Measurements from ENCODE around the gene IL1A.

Gene IL1A

GRCh38 chr2:112791019-112791418 is 6.7 kb upstream of the IL1A start:
- no peak for DNase-seq

GRCh38 chr2:112790305-112790704 is 6.0 kb upstream of the IL1A start:
- no peak for DNase-seq

DNA sequence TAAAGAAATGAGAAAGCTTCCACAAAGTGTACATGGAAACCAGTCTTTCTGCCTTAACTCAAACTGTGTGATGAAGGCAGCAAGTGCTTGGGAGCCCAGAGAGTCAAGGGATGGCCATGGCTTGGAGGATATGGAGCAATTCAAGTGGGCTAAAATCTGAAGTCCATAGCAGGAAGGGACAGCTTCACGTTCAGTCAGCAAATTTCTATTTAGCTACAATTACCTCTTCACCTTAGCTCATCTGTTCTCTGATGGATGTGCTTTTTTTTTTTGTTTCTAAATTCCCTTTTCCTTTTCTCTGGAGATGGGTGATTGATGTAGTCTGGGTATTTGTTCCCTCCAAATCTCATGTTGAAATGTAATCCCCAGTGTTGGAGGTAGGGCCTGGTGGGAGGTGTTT is 4.9 kb upstream of the IL1A start:
- DNase-seq = no peak

- no peak for DNase-seq
Measured at GRCh38 chr2:112788653-112789052, 4.4 kb upstream of the IL1A start.

DNA sequence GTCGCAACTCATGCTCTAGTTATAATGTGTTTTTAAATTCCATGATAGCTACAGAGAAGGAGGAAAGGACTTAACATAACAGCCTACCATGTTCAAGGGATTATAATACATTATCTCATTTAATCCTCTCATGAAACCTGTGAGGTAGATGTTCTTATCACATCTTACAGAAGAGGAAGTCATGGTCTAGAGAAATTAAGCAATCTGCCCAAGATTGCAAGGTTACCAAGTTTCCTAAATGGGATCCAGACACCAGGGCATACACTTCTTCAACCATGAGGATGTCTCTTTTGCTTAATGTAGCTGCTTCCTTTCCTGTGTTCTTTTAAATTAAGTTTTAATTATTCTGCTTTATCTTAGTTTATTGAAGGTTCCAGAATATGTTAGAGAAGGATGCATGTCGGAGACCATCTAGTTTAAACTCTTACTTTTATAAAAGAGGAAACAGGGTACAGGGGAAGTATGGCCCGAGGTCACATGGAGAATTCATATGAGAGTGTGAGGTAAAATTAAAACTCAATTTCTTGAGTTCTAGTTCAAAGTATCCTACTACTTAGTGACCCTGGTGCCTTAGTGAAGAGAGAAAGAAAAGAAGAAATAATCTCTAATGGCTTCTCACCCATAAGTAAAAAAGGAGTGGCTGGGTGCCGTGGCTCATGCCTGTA is 3.6 kb upstream of the IL1A start:
- DNase-seq = no peak

DNA sequence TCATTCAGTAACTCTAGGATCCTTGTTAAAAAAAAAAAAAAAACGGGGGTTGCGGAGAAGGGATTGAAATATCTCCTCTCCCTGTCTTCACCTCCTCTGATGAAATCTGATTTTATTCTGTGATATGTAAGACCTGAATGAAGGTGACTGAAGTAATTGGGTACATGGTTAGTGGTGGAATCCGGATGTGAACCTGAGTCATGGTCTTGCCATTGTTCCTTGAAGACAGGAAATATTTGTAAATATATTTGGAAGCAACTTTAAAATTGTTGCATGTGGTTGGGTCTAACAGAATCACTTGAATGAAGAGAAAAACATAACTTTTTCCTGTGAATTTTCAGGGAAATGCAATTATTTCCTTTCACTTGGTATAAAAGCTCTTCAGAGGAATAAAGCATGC is 3.0 kb upstream of the IL1A start:
- DNase-seq = no peak

GRCh38 chr2:112783187-112783714 is 1.0 kb downstream of the IL1A start:
- DNase-seq = no peak

DNA sequence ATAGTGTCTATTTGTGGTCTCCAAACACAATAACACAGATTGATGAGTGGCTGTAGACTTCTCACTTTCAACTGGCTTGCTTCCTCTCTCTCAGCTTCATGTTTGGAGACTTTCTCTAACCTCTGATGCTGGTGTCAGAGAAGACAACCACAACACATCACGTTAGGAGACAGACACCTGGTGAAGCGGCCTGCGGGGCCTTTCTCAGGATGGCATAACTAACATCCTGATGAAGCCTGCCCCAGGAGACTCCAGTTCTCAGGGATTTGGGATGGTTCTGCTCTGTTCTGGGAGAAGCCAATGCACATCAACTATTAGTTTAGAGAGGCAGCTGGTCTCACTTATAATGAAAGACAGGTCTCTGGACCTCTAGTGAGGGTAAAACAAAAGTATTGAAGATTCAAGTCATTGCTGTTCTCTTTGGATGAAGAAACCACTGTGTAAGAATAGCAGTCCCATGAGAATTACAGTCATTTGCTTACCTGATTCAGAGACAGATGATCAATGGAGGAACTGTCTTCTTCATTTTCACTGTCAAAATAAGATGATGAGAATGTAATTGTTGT is 2.0 kb downstream of the IL1A start:
- no peak for DNase-seq

DNA sequence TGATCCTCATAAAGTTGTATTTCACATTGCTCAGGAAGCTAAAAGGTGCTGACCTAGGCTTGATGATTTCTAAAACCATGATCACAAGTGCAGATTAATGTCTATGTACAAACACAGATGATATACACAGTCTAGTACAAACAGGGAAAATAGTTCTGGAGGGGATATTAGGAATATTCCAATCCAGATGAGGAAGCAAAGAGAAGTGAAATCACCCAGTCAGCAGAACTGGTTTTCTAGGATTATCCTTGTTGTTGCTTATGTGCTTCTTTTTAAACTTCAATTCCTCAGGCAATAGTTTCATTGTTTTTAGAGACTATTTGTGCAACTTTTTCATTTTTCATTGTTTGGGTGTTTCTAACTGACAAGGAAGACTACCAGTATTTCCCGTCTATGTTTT is 4.7 kb downstream of the IL1A start:
- DNase-seq = no peak

DNA sequence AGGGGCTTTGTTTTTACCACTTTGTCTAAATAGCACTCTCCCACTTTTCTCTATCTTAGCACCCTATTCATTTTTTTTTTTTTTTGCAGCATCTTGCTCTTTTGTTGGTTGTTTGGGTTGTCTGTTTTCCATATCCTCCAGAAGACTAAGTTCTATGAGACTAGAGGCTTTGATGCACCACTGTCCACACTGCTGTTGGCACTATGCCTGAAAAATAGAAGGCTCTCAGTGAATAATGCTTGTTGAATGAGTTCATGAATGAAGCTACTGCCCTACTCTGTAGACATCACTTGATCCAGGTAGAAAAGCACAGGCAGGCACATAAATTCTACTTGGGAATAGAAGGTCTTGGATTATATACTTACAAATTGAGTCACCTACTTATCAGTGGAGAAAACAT is 7.3 kb downstream of the IL1A start:
- no peak for DNase-seq

GRCh38 chr2:112776113-112776512 is 8.2 kb downstream of the IL1A start:
- no peak for DNase-seq

DNA sequence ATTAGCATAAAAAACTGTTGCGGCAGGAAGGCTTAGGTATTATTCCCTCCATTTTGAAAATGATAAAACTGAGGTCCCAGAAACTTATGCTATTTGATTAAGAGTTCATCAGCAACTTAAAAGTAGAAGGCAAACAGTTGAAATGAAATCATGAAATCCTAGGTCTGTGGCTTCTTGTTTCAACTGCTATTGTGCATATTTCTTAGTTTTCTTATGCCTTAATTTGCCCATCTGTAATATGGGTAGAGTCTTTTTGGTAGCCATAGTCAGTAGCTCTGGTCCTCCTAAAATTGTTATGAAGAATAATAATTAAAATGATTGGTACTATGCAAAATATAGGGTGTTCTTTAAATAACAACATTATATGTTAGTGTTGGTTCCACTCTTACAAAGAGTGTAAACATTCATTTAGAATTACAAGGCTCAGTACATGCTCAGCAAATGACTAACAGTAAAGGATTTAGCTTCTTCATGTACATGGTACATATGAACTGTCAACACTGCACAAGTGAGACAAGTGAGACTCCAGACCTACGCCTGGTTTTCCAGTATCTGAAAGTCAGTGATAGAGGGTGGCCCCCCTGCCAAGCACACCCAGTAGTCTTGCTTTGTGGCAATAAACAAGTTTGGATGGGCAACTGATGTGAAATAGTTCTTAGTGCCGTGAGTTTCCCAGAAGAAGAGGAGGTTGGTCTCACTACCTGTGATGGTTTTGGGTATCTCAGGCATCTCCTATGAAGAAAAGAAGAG is 9.6 kb downstream of the IL1A start:
- DNase-seq = no peak

DNA sequence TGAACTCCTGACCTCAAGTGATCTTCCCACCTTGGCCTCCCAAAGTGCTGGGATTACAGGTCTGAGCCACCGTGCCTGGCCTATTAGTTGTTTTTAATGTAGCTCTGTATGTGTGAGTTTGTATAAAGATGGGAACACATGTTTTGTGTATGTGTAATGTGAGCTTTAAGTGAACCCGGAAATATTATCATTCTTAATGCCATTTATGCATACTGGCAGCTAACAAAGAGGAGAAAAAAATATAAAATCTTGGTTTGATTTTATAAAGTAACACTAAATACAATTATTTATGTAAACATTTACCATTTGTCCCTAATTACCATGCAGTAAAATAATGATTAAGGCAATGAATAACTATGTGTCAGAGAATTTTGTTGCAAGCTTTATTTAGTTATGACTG is 10.7 kb downstream of the IL1A start:
- no peak for DNase-seq

GRCh38 chr2:112772911-112773475 is 11.3 kb downstream of the IL1A start:
- DNase-seq = no peak

GRCh38 chr2:112772322-112772721 is 12.0 kb downstream of the IL1A start:
- DNase-seq = no peak

- DNase-seq = no peak
Measured at GRCh38 chr2:112768432-112768831, 15.9 kb downstream of the IL1A start.

GRCh38 chr2:112767693-112768330 is 16.5 kb downstream of the IL1A start:
- no peak for DNase-seq

- DNase-seq = no peak
Measured at GRCh38 chr2:112765251-112765650, 19.0 kb downstream of the IL1A start.

DNA sequence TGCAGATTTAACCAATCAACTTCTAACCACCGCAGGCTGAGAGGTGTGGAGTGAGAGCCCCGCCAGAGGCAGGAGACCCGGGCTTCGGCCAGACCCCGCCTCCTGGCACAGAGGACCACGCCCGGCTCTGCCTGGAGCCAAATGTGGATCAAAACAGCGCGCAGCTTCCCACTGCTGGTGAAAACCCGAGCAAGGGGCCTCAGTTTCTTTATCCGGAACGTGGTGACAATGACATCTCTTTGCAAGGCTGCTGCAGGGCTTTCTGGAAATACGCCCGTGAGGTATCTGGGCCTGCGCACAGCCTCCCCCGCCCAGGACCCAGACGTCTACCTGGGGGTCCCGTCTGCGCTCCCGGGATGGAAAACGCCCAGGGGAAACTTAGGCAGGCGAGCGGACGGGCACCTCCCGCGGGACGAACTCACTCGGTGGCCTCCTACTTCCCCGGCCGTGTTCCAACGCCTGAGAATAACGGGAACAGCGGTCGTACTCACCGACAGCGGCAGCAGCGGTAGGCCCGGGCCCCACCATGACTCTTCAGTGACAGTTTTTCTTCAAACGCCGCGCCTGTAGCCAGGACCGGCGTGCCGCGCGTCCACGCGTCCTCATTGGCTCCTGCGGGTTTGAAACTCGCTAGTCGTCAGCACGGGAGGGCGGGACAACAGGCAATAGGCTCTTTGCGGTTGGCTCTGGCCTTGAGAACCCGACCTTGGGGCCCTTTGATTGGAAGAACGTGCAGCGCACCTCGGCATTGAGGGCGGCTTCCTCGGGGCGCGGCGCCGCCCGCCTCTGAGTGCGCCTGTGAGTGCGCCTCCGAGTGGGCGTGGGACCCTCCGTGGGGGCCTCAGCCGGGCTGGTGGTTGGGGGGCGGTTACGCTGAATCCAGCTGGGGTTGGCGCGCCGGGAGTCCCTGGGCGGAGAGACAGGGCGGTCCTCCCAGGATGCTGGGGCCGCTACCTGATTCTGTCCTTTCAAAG is 19.9 kb downstream of the IL1A start, which contains the start of gene CKAP2L:
Gene CKAP2L, minus strand, starts transcription at position 539 of the 974 bp plus-strand sequence. Its CDS starts 11 bp downstream, at position 528.
- peak; percentile 93 for DNase-seq

GRCh38 chr2:112762276-112762675 is 22.0 kb downstream of the IL1A start:
- no peak for DNase-seq

GRCh38 chr2:112760149-112760548 is 24.1 kb downstream of the IL1A start:
- DNase-seq = no peak

- no peak for DNase-seq
Measured at GRCh38 chr2:112758711-112759110, 25.6 kb downstream of the IL1A start.

All from NCI-H2107 (cell line).